Urinary bladder (tissue), 4 donors: ENCODE measurements around the gene NUP62. TPM values are rescaled to one million over a fixed set of nuclear protein-coding genes. Genes with fewer than 3 reads are reported as not detected.
A peak's percentile ranks its signal among the peaks of the same experiment; 100 is the strongest.

ENCODE experiments used
- DNase-seq: peaks from one replicate; pipeline ENCODE4 v3.0.0-alpha.2; 2015; ENCODE audit errors: extremely low spot score
- H3K27ac ChIP-seq: one replicate; pipeline ENCODE4 v1.5.1; 2013; ENCODE audit warnings: low read depth, mild to moderate bottlenecking, moderate library complexity
- H3K36me3 ChIP-seq: one replicate; pipeline ENCODE4 v1.6.1; 2013; ENCODE audit warnings: mild to moderate bottlenecking, moderate library complexity; ENCODE audit not compliant: insufficient read depth
- H3K4me1 ChIP-seq: one replicate; pipeline ENCODE4 v1.6.1; 2013; ENCODE audit warnings: mild to moderate bottlenecking, moderate library complexity; ENCODE audit not compliant: insufficient read depth
- H3K4me3 ChIP-seq: one replicate; pipeline ENCODE4 v1.5.1; 2013; ENCODE audit warnings: low read depth, low read length
- WGBS: extraction: QIAGEN DNeasy Blood & Tissue Kit; methylation state at CpG from one replicate; pipeline ENCODE4 v1.1.7; 2013; 5-methylcytosine and 5-hydroxymethylcytosine counted together
- polyA plus RNA-seq: library from polyadenylated mRNA; stranded (reverse); fragments of 200-250 nt; gene quantifications from one replicate; pipeline ENCODE4 v1.2.3, GENCODE V29; 2013
- total RNA-seq: library from RNA; depleted of rRNA; stranded (reverse); fragments of >200 nt; gene quantifications from one replicate; pipeline ENCODE4 v1.2.3, GENCODE V29; 2014
- donor health status: healthy with polysubstance abuse.
- donor health status: healthy.

NUP62 gene
- total and polyA plus RNA-seq, 2 donors = 22.7 to 40.5 TPM

GRCh38 chr19:49894011-49894664, 35.2 kb downstream of the NUP62 start:
- no peak overlapping the region for H3K4me3 ChIP-seq
- no peaks in the 10 kb centered on the region for H3K36me3 ChIP-seq
- no peak for DNase-seq
- WGBS = 91% methylated on average over 18 of the region's 18 CpGs
- H3K4me1 ChIP-seq = no peaks in the 10 kb centered on the region
- no peak overlapping the region for H3K27ac ChIP-seq

GRCh38 chr19:49892716-49893115, 36.6 kb downstream of the NUP62 start:
- Histone ChIP-seq H3K4me1 (no peaks in the 10 kb centered on the region), H3K4me3 (no peak overlapping the region), H3K36me3 (no peaks in the 10 kb centered on the region), H3K27ac (no peak overlapping the region)
- DNase-seq = no peak
- WGBS = 95% methylated on average over 1 of the region's 1 CpG

- Histone ChIP-seq H3K36me3 (no peaks in the 10 kb centered on the region), H3K27ac (no peak overlapping the region), H3K4me1 (no peaks in the 10 kb centered on the region), H3K4me3 (no peak overlapping the region)
- no peak for DNase-seq
- 84% methylated on average over 17 of the region's 17 CpGs for WGBS
Observed at GRCh38 chr19:49891393-49891792, 37.9 kb downstream of the NUP62 start.

GRCh38 chr19:49890349-49891311, 38.7 kb downstream of the NUP62 start:
- Histone ChIP-seq H3K27ac (no peak overlapping the region), H3K4me3 (peak overlapping the region; percentile 11), H3K4me1 (no peaks in the 10 kb centered on the region), H3K36me3 (no peaks in the 10 kb centered on the region)
- DNase-seq = no peak
- WGBS = 10% methylated on average over 69 of the region's 69 CpGs

- Histone ChIP-seq H3K27ac (no peak overlapping the region), H3K4me1 (no peaks in the 10 kb centered on the region), H3K36me3 (peaks cover 2% of the 10 kb centered on the region), H3K4me3 (peak overlapping the region; percentile 11)
- DNase-seq = no peak
- 19% methylated on average over 71 of the region's 71 CpGs for WGBS
Observed at GRCh38 chr19:49889687-49890348, 39.5 kb downstream of the NUP62 start.

- WGBS = 92% methylated on average over 23 of the region's 23 CpGs
- H3K27ac ChIP-seq = no peak overlapping the region
- DNase-seq = no peak
- H3K36me3 ChIP-seq = peaks cover 4% of the 10 kb centered on the region
- H3K4me3 ChIP-seq = no peak overlapping the region
- H3K4me1 ChIP-seq = no peaks in the 10 kb centered on the region
Observed at GRCh38 chr19:49889038-49889686, 40.1 kb downstream of the NUP62 start.

GRCh38 chr19:49888510-49888824, 40.8 kb downstream of the NUP62 start:
- H3K27ac ChIP-seq = no peak overlapping the region
- whole genome bisulfite sequencing = 83% methylated on average over 18 of the region's 18 CpGs
- DNase-seq = no peak
- H3K36me3 ChIP-seq = peaks cover 8% of the 10 kb centered on the region
- no peaks in the 10 kb centered on the region for H3K4me1 ChIP-seq
- no peak overlapping the region for H3K4me3 ChIP-seq

- 67% methylated on average over 54 of the region's 54 CpGs for WGBS
- Histone ChIP-seq H3K36me3 (peaks cover 8% of the 10 kb centered on the region), H3K4me3 (no peak overlapping the region), H3K4me1 (no peaks in the 10 kb centered on the region), H3K27ac (no peak overlapping the region)
- DNase-seq = no peak
Observed at GRCh38 chr19:49887665-49888509, 41.4 kb downstream of the NUP62 start.

- peaks cover 8% of the 10 kb centered on the region for H3K36me3 ChIP-seq
- WGBS = 73% methylated on average over 23 of the region's 23 CpGs
- no peak for DNase-seq
- no peak overlapping the region for H3K4me3 ChIP-seq
- no peaks in the 10 kb centered on the region for H3K4me1 ChIP-seq
- H3K27ac ChIP-seq = no peak overlapping the region
Observed at GRCh38 chr19:49887037-49887664, 42.2 kb downstream of the NUP62 start.

GRCh38 chr19:49884760-49885159, 44.5 kb downstream of the NUP62 start:
- DNase-seq = no peak
- WGBS = 93% methylated on average over 3 of the region's 3 CpGs
- H3K27ac ChIP-seq = no peak overlapping the region
- no peak overlapping the region for H3K4me3 ChIP-seq
- H3K4me1 ChIP-seq = no peaks in the 10 kb centered on the region
- H3K36me3 ChIP-seq = peaks cover 16% of the 10 kb centered on the region

- Histone ChIP-seq H3K4me3 (no peak overlapping the region), H3K36me3 (peaks cover 16% of the 10 kb centered on the region), H3K27ac (no peak overlapping the region), H3K4me1 (no peaks in the 10 kb centered on the region)
- DNase-seq = no peak
- WGBS = 95% methylated on average over 18 of the region's 18 CpGs
Observed at GRCh38 chr19:49884109-49884508, 45.2 kb downstream of the NUP62 start.

- Histone ChIP-seq H3K27ac (no peak overlapping the region), H3K4me3 (no peak overlapping the region), H3K4me1 (no peaks in the 10 kb centered on the region), H3K36me3 (peaks cover 16% of the 10 kb centered on the region)
- DNase-seq = no peak
- 98% methylated on average over 5 of the region's 5 CpGs for WGBS
Observed at GRCh38 chr19:49883094-49883493, 46.2 kb downstream of the NUP62 start.
